Measurements from ENCODE around the gene SLC4A5.
"Not testable (repeated sequence)": the region's sequence is repeated elsewhere in the genome, so short reads cannot be mapped to it uniquely, and the experiment has no call there.

The SLC4A5 gene

GRCh38 chr2:74194799-74195198 is 148.4 kb downstream of the SLC4A5 start:
- no peak overlapping the region for H3K4me3 ChIP-seq (ENCODE audit: low read depth, low read length)
- TF ChIP-seq CTCF (IDR thresholded peaks at IDR 0.05; ENCODE audit: control insufficient read depth, extremely low read depth, insufficient read depth): no peak
- no peak for DNase-seq (ENCODE audit: low read depth)

GRCh38 chr2:74191596-74192380 is 151.4 kb downstream of the SLC4A5 start:
- no peak for TF ChIP-seq CTCF (IDR thresholded peaks at IDR 0.05; ENCODE audit: control insufficient read depth, extremely low read depth, insufficient read depth)
- no peak overlapping the region for H3K4me3 ChIP-seq (ENCODE audit: low read depth, low read length)
- no peak for DNase-seq (ENCODE audit: low read depth)

- no peak overlapping the region for H3K4me3 ChIP-seq (ENCODE audit: low read depth, low read length)
- TF ChIP-seq CTCF (IDR thresholded peaks at IDR 0.05; ENCODE audit: control insufficient read depth, extremely low read depth, insufficient read depth): no peak
- no peak for DNase-seq (ENCODE audit: low read depth)
Measured at GRCh38 chr2:74188696-74189095, 154.5 kb downstream of the SLC4A5 start.

- no peak for TF ChIP-seq CTCF (IDR thresholded peaks at IDR 0.05; ENCODE audit: control insufficient read depth, extremely low read depth, insufficient read depth)
- H3K4me3 ChIP-seq (ENCODE audit: low read depth, low read length): no peak overlapping the region
- DNase-seq (ENCODE audit: low read depth): no peak
Measured at GRCh38 chr2:74188018-74188601, 155.1 kb downstream of the SLC4A5 start.

DNA sequence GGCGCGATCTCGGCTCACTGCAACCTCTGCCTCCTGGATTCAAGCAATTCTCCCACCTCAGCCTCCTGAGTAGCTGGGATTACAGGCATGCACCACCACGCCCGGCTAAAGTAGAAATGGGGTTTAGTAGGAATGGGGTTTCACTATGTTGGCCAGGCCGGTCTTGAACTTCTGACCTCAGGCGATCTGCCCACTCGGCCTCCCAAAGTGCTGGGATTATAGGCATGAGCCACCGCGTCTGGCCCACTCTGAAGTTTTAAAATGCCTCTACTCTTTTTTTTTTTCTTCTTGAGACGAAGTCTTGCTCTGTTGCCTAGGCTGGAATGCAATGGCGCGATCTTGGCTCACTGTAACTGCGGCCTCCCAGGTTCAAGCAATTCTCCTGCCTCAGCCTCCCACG is 156.5 kb downstream of the SLC4A5 start:
- DNase-seq (ENCODE audit: low read depth); H3K4me3 ChIP-seq (ENCODE audit: low read depth, low read length): not testable (repeated sequence)

DNA sequence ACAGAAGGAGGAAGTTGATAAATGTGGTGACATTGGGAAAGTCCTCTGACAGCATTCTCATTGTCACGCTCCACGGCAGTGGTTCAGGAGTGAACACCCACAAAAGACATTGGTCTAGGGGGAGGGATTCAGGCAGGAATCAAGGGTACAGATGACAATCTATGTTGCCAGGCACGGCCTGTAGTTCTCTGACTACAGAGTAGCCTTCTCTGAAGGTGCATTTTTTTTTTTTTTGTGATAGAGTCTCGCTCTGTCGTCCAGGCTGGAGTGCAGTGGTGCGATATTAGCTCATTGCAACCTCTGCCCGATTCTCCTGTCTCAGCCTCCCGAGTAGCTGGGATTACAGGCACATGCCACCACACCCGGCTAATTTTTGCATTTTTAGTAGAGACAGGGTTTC is 157.2 kb downstream of the SLC4A5 start:
- no peak for TF ChIP-seq CTCF (IDR thresholded peaks at IDR 0.05; ENCODE audit: control insufficient read depth, extremely low read depth, insufficient read depth)
- DNase-seq (ENCODE audit: low read depth): no peak

GRCh38 chr2:74183878-74184277 is 159.3 kb downstream of the SLC4A5 start:
- DNase-seq (ENCODE audit: low read depth): no peak
- no peak overlapping the region for H3K4me3 ChIP-seq (ENCODE audit: low read depth, low read length)
- no peak for TF ChIP-seq CTCF (IDR thresholded peaks at IDR 0.05; ENCODE audit: control insufficient read depth, extremely low read depth, insufficient read depth)

More for the DNA sequence above, 157.2 kb downstream of the SLC4A5 start:
- H3K4me3 ChIP-seq (ENCODE audit: low read depth, low read length): no peak overlapping the region
